ENCODE data around the gene PTGIS.

GRCh38 chr20:49597825-49598395 lies 30.0 kb upstream of the PTGIS start:
- TF ChIP-seq POLR2A (IDR thresholded peaks at IDR 0.05; ENCODE audit: low read depth, low read length) (no peak), CHD1 (IDR thresholded peaks at IDR 0.05; ENCODE audit: low read depth, low read length) (no peak), ELK1 (IDR thresholded peaks at IDR 0.05; ENCODE audit: borderline replicate concordance, low read depth, low read length) (no peak), CTCF (conservative IDR thresholded peaks at IDR 0.05; ENCODE audit: low read depth, low read length) (no peak), CEBPB (IDR thresholded peaks at IDR 0.05; ENCODE audit: low read depth, low read length) (0 out of 2 replicates have a peak, but pooled peaks have one; percentile 35), RFX5 (IDR thresholded peaks at IDR 0.05; ENCODE audit: low read depth, low read length) (no peak), FOS (IDR thresholded peaks at IDR 0.05; ENCODE audit: low read depth, low read length) (no peak), NFE2L2 (IDR thresholded peaks at IDR 0.05; ENCODE audit: low read depth, low read length) (no peak), RCOR1 (IDR thresholded peaks at IDR 0.05; ENCODE audit: insufficient replicate concordance, low read length) (no peak), USF2 (IDR thresholded peaks at IDR 0.05; ENCODE audit: low read depth, low read length) (no peak), BHLHE40 (IDR thresholded peaks at IDR 0.05; ENCODE audit: low read depth, low read length) (no peak), MAFK (IDR thresholded peaks at IDR 0.05; ENCODE audit: low read depth, low read length) (no peak), RAD21 (IDR thresholded peaks at IDR 0.05; ENCODE audit: low read length) (no peak)
